CD4-positive, alpha-beta memory T cell (primary cell): ENCODE data around the gene RCC1. TPM values are rescaled to one million over a fixed set of nuclear protein-coding genes. Genes with fewer than 3 reads are reported as not detected.
"Not testable (repeated sequence)": the region's sequence is repeated elsewhere in the genome, so short reads cannot be mapped to it uniquely, and the experiment has no call there.

Experiments
- CTCF ChIA-PET: fragments of 350-600 bp; sonication (Branson Sonifier 250); formaldehyde crosslinking; loops from one replicate; lab custom pipeline; 2021; ENCODE audit warnings: inconsistent platforms; ENCODE audit not compliant: partially characterized antibody; lab: Charles Lee
- POLR2A ChIA-PET: fragments of 350-600 bp; sonication (Branson Sonifier 250); formaldehyde crosslinking; loops from one replicate; lab custom pipeline; 2021; ENCODE audit not compliant: partially characterized antibody; lab: Charles Lee
- DNase-seq, 5 donors: peaks; one replicate each; pipeline versions ENCODE4 v3.0.0 to v3.0.0-alpha.2; 2020 to 2022; ENCODE audit warnings: mixed read lengths in 1 of 5
- H3K27ac ChIP-seq: one replicate; pipeline ENCODE4 v1.7.0; 2013; ENCODE audit warnings: low read depth, low read length
- H3K27me3 ChIP-seq: 2 replicates; pipeline ENCODE4 v1.7.0; 2013; ENCODE audit warnings: mild to moderate bottlenecking, low read length, moderate library complexity; ENCODE audit not compliant: insufficient read depth
- H3K36me3 ChIP-seq: 2 replicates; pipeline ENCODE4 v1.7.0; 2013; ENCODE audit warnings: mild to moderate bottlenecking, low read length, moderate library complexity; ENCODE audit not compliant: insufficient read depth
- H3K4me1 ChIP-seq: 2 replicates; pipeline ENCODE4 v1.7.0; 2013; ENCODE audit warnings: mild to moderate bottlenecking, low read length, moderate library complexity; ENCODE audit not compliant: insufficient read depth
- H3K4me3 ChIP-seq, 2 donors: one replicate each; pipeline ENCODE4 v1.7.0; 2013; ENCODE audit warnings: low read length in 2 of 2, mild to moderate bottlenecking in 1 of 2
- H3K9me3 ChIP-seq, 2 donors: one replicate each; pipeline ENCODE4 v1.7.0; 2013; ENCODE audit warnings: low read length in 2 of 2, control low read depth in 1 of 2; ENCODE audit not compliant: control insufficient read depth in 1 of 2
- H3K27ac Mint-ChIP-seq, 7 donors: one replicate each; pipeline ENCODE4 v1.8.0; 2020 to 2021; ENCODE audit warnings: mixed read lengths in 7 of 7, mild to moderate bottlenecking in 6 of 7, inconsistent platforms in 3 of 7, moderate library complexity in 3 of 7
- H3K27me3 Mint-ChIP-seq, 2 donors: one replicate each; pipeline ENCODE4 v1.8.0; 2020 to 2021; ENCODE audit warnings: mixed read lengths in 2 of 2
- H3K36me3 Mint-ChIP-seq, 2 donors: one replicate each; pipeline ENCODE4 v1.8.0; 2020 to 2021; ENCODE audit warnings: mixed read lengths in 2 of 2, inconsistent platforms in 1 of 2, mild to moderate bottlenecking in 1 of 2
- H3K4me1 Mint-ChIP-seq, 4 donors: one replicate each; pipeline ENCODE4 v1.8.0; 2020 to 2021; ENCODE audit warnings: mixed read lengths in 4 of 4, mild to moderate bottlenecking in 1 of 4
- H3K4me3 Mint-ChIP-seq, 8 donors: one replicate each; pipeline ENCODE4 v1.8.0; 2020 to 2021; ENCODE audit warnings: mixed read lengths in 8 of 8, mild to moderate bottlenecking in 7 of 8, moderate library complexity in 6 of 8, inconsistent platforms in 3 of 8
- H3K9me3 Mint-ChIP-seq, 8 donors: one replicate each; pipeline ENCODE4 v1.8.0; 2020 to 2021; ENCODE audit warnings: mixed read lengths in 8 of 8, mild to moderate bottlenecking in 5 of 8, inconsistent platforms in 3 of 8, moderate library complexity in 1 of 8
- intact Hi-C: fragments of 100-400 bp; cut with micrococcal nuclease; formaldehyde crosslinking; loops from one replicate; pipeline ENCODE4 v1.15.1; 2023
- polyA plus RNA-seq, 2 donors: library from polyadenylated mRNA; unstranded; fragments of 300-500 nt; fragmentation: Illumina TruSeq; gene quantifications; one replicate each; pipeline ENCODE4 v1.2.3, GENCODE V29; 2021
- total RNA-seq, 2 experiments: library from RNA; stranded (reverse); gene quantifications; one replicate each; pipeline ENCODE4 v1.2.3, GENCODE V29; 2021

Gene RCC1
- total and polyA plus RNA-seq, 4 experiments from 2014 or later, result 7.8 to 18.4 (median 14.2) TPM

- H3K4me3 Mint-ChIP-seq, H3K4me1 ChIP-seq, H3K27me3 ChIP-seq, H3K36me3 ChIP-seq, intact Hi-C loops, H3K4me3 ChIP-seq, DNase-seq, H3K27me3 Mint-ChIP-seq, H3K4me1 Mint-ChIP-seq, H3K36me3 Mint-ChIP-seq, H3K9me3 ChIP-seq, H3K27ac ChIP-seq, H3K27ac Mint-ChIP-seq, H3K9me3 Mint-ChIP-seq: not testable (repeated sequence)
- ChIA-PET POLR2A (interaction anchor here (0.7 to 0.8 kb wide), 2 partner anchors 18 to 19 kb away, joined by 3 read pairs; partner anchors contain the start of gene RCC1), CTCF (interaction anchor here (1.0 to 1.9 kb wide), 2 partner anchors 8 to 165 kb away, joined by 3 to 6 read pairs; no protein-coding TSS in a partner anchor)
Measured at GRCh38 chr1:28525002-28525642, 19.3 kb downstream of the RCC1 start.

GRCh38 chr1:28526886-28527285 is 21.0 kb downstream of the RCC1 start:
- H3K36me3 Mint-ChIP-seq, result peaks cover 5 to 6% of the 10 kb centered on the region in 2 donors
- no peak overlapping the region for H3K27ac ChIP-seq
- H3K9me3 ChIP-seq, result no peaks in the 10 kb centered on the region
- peaks cover 0 to 4% (median 2%) of the 10 kb centered on the region in 4 donors for H3K4me1 Mint-ChIP-seq
- no peak for DNase-seq
- no peak overlapping the region for H3K4me3 Mint-ChIP-seq
- H3K9me3 Mint-ChIP-seq, result no peaks in the 10 kb centered on the region
- POLR2A ChIA-PET, result no interaction called here
- no peaks in the 10 kb centered on the region for H3K27me3 Mint-ChIP-seq
- H3K4me1 ChIP-seq, result no peaks in the 10 kb centered on the region
- H3K27ac Mint-ChIP-seq, result no peak overlapping the region
- CTCF ChIA-PET, result interaction anchor here (1.1 kb wide), 1 partner anchor 278 kb away, joined by 3 read pairs; no protein-coding TSS in a partner anchor
- H3K4me3 ChIP-seq, result no peak overlapping the region
- no peaks in the 10 kb centered on the region for H3K36me3 ChIP-seq
- H3K27me3 ChIP-seq, result no peaks in the 10 kb centered on the region
- intact Hi-C loops, result no loop called here

- intact Hi-C loops, result no loop called here
- Mint-ChIP-seq H3K4me3 (no peak overlapping the region), H3K27me3 (no peaks in the 10 kb centered on the region), H3K27ac (no peak overlapping the region), H3K4me1 (peaks cover 0 to 4% (median 0%) of the 10 kb centered on the region in 4 donors), H3K36me3 (peaks cover 7 to 14% of the 10 kb centered on the region in 2 donors), H3K9me3 (no peaks in the 10 kb centered on the region)
- CTCF ChIA-PET, result no interaction called here
- DNase-seq, result no peak
- Histone ChIP-seq H3K27ac (no peak overlapping the region), H3K36me3 (peaks cover 6% of the 10 kb centered on the region), H3K9me3 (no peaks in the 10 kb centered on the region), H3K4me3 (no peak overlapping the region), H3K27me3 (no peaks in the 10 kb centered on the region), H3K4me1 (no peaks in the 10 kb centered on the region)
- POLR2A ChIA-PET, result no interaction called here
Measured at GRCh38 chr1:28530456-28530855, 24.6 kb downstream of the RCC1 start.

- H3K9me3 ChIP-seq, result no peaks in the 10 kb centered on the region
- no peak for DNase-seq
- Mint-ChIP-seq H3K27me3 (no peaks in the 10 kb centered on the region), H3K4me1 (peaks cover 0 to 4% (median 0%) of the 10 kb centered on the region in 4 donors), H3K36me3 (peaks cover 18 to 27% of the 10 kb centered on the region in 2 donors), H3K9me3 (no peaks in the 10 kb centered on the region), H3K27ac (no peak overlapping the region), H3K4me3 (no peak overlapping the region)
- H3K27ac ChIP-seq, result no peak overlapping the region
- no peak overlapping the region for H3K4me3 ChIP-seq
- POLR2A ChIA-PET, result no interaction called here
- no peaks in the 10 kb centered on the region for H3K27me3 ChIP-seq
- H3K4me1 ChIP-seq, result no peaks in the 10 kb centered on the region
- intact Hi-C loops, result no loop called here
- peaks cover 19% of the 10 kb centered on the region for H3K36me3 ChIP-seq
- CTCF ChIA-PET, result no interaction called here
Measured at GRCh38 chr1:28534671-28535070, 28.8 kb downstream of the RCC1 start.

- intact Hi-C loops, result no loop called here
- H3K4me3 ChIP-seq, result no peak overlapping the region
- CTCF ChIA-PET, result no interaction called here
- no peak overlapping the region for H3K27ac Mint-ChIP-seq
- H3K9me3 Mint-ChIP-seq, result no peaks in the 10 kb centered on the region
- peaks cover 18 to 27% of the 10 kb centered on the region in 2 donors for H3K36me3 Mint-ChIP-seq
- H3K4me1 ChIP-seq, result no peaks in the 10 kb centered on the region
- no peaks in the 10 kb centered on the region for H3K27me3 ChIP-seq
- peaks cover 0 to 4% (median 0%) of the 10 kb centered on the region in 4 donors for H3K4me1 Mint-ChIP-seq
- no peak overlapping the region for H3K4me3 Mint-ChIP-seq
- DNase-seq, result no peak
- no peaks in the 10 kb centered on the region for H3K27me3 Mint-ChIP-seq
- POLR2A ChIA-PET, result no interaction called here
- peaks cover 19% of the 10 kb centered on the region for H3K36me3 ChIP-seq
- H3K27ac ChIP-seq, result no peak overlapping the region
- no peaks in the 10 kb centered on the region for H3K9me3 ChIP-seq
Measured at GRCh38 chr1:28535180-28535579, 29.3 kb downstream of the RCC1 start.

GRCh38 chr1:28537457-28538199 is 31.8 kb downstream of the RCC1 start:
- H3K36me3 ChIP-seq, result peaks cover 19% of the 10 kb centered on the region
- no peaks in the 10 kb centered on the region for H3K27me3 ChIP-seq
- CTCF ChIA-PET, result interaction anchor here (0.6 kb wide), 1 partner anchor 996 kb away, joined by 3 read pairs; no protein-coding TSS in a partner anchor
- POLR2A ChIA-PET, result interaction anchor here (0.9 kb wide), 1 partner anchor 44 kb away, joined by 4 read pairs; no protein-coding TSS in a partner anchor
- Mint-ChIP-seq H3K27ac (peak overlapping the region in 1 of 7 donors; percentile 31), H3K36me3 (peaks cover 13 to 18% of the 10 kb centered on the region in 2 donors), H3K9me3 (no peaks in the 10 kb centered on the region), H3K27me3 (no peaks in the 10 kb centered on the region), H3K4me3 (no peak overlapping the region), H3K4me1 (no peaks in the 10 kb centered on the region)
- H3K9me3 ChIP-seq, result no peaks in the 10 kb centered on the region
- DNase-seq, result no peak
- no peak overlapping the region for H3K4me3 ChIP-seq
- no peaks in the 10 kb centered on the region for H3K4me1 ChIP-seq
- H3K27ac ChIP-seq, result no peak overlapping the region
- intact Hi-C loops, result no loop called here

- Mint-ChIP-seq H3K27ac (peak overlapping the region in 3 of 7 donors; percentile 32 to 70 (median 54)), H3K4me3 (no peak overlapping the region), H3K4me1 (no peaks in the 10 kb centered on the region), H3K36me3 (peaks cover 13 to 18% of the 10 kb centered on the region in 2 donors), H3K27me3 (no peaks in the 10 kb centered on the region), H3K9me3 (no peaks in the 10 kb centered on the region)
- Histone ChIP-seq H3K4me1 (no peaks in the 10 kb centered on the region), H3K9me3 (no peaks in the 10 kb centered on the region), H3K27me3 (no peaks in the 10 kb centered on the region), H3K4me3 (no peak overlapping the region), H3K36me3 (peaks cover 19% of the 10 kb centered on the region), H3K27ac (no peak overlapping the region)
- no peak for DNase-seq
- ChIA-PET POLR2A (interaction anchor here (0.6 to 0.9 kb wide), 2 partner anchors 11 to 43 kb away, joined by 3 to 4 read pairs; no protein-coding TSS in a partner anchor), CTCF (no interaction called here)
- intact Hi-C loops, result no loop called here
Measured at GRCh38 chr1:28538286-28538685, 32.4 kb downstream of the RCC1 start.
